Islet of Langerhans (tissue), 1 donor: ENCODE results near the gene MFAP2.

Experiments
- FAIRE-seq: peaks from one replicate; lab custom pipeline; 2011; peaks lifted over from hg19 to GRCh38; lab: Jason Lieb, UNC

Gene MFAP2

DNA sequence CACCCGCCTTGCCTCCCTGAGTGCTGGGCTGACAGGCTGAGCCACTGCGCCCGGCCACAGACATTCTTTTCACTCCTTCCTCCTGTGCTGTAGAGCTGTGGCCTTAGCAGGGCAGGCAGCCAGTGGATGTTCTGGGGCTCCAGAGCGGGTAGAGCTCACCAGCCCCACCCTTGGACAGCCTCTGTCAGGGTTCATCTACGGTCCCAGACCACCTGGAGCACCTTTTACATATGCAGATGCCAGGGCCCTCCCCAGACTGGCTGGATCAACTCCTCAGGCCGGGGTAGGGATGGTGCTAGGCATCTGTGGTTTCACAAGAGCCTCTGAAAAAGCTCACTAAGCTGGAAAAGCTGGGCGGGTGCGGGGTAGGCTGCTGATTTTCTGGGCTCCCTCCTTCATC lies 26.7 kb upstream of the MFAP2 start:
- no peak for FAIRE-seq

DNA sequence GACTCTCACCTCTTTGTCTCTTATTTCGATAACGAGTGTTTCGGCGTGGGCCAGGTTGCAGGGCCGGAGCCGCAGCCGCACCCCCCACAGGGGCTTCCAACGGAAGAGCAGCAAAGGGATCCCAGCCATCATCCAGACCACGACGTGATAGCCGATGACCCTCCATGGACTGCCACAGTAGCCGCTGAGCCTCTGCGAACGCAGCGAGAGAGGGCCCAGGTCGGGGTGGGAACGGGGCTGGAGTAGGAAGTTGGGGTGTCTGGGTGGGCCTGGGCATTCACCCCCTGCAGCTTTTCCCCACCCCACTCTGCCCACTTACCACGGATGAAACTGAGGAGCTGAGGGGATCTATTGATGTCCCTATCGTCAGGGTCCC lies 24.9 kb upstream of the MFAP2 start:
- FAIRE-seq = no peak

DNA sequence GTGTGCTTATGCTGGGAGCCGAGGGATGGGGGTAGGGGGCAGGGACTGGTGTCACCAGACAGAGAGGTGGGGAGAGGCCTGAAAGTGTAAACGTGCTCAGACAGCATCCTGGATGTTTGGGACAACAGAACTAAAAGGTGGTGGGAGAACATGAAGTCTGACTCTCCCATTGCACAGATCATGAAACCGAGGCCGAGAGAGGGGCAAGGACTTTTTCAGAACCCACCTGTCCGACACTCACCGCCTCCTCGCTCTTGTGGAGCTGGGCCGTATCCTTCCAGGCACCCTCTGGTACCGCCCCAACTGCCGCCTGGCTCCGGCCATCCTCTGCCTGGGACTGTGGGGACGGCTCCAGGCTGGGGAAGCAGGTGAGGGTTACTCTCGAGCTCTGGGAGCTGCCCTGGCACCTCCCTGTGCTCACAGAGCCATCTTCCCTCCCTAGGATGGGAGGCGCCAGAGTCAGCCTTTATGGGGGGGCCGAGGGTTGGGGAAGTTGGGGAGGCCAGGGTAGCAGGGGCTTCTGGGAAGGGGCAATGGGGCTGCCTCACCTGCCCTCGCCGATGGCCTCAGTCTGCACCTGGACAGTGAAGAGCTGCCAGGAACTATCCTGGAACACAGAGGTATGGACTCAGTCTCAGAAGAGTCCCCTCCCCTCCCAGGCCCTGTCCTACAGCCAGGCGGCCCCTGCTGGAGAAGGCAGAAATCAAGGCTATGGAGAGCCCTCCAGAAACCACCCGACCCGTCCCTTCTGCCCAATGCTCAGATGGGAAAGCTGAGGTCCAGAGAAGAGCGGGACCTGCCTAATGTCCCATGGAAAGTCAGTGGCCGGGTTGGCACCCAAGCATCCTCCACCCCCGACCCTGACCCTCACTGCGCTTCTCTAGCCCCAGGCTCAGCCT lies 24.3 kb upstream of the MFAP2 start:
- no peak for FAIRE-seq

DNA sequence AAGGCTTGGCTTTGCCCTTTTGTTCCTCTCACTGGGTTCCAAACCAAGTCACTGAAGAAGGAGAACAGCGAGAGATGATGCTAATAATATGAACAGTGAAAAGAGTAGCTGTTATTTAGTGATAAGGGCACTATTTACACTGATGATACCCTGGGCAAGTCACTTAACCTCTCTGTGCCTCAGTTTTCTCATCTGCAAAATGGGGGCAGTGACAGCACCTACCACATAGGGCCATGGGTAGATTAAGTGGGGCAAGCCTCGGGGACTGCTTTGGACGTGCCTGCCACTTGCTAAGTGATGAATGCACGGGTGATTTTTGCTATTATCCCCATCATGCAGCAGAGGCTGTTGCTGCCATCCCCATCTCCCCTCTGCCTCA lies 22.1 kb upstream of the MFAP2 start:
- no peak for FAIRE-seq

DNA sequence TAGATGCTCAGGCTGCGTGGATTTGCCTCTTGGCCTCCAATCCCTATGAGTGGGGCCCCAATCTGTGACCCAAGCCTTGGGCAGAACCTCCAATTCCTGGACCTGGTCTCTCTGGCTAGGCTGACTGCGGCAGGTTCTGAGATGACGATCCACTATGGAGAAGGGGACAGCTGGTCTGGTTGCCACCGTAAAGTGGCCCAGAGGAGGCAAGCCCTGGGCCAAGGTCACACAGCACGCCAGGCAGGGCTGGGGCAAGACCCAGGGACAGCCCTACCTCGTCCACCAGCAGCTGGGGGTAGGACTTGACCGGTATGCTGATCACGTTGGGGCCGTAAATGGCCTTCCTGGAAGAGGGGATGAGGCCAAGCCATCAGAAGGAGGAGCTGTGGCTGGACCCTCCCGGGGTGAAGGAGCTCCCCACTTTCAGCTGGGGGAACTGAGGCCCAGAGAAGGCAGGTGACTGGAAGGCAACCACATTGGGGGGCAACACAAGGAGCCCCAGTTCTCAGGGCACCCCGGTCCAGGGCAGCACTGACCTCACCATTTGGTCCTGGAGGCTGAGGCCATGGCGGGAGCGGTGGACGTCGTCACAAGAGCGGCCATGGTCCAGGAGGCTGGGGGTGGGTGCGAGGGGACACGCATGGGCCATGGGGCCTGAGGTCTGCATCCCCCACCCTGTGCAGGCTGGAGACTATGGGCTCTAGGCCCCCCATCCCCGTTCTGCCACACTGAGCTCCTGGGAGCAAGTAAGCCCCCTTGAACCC lies 21.5 kb upstream of the MFAP2 start:
- FAIRE-seq = no peak

DNA sequence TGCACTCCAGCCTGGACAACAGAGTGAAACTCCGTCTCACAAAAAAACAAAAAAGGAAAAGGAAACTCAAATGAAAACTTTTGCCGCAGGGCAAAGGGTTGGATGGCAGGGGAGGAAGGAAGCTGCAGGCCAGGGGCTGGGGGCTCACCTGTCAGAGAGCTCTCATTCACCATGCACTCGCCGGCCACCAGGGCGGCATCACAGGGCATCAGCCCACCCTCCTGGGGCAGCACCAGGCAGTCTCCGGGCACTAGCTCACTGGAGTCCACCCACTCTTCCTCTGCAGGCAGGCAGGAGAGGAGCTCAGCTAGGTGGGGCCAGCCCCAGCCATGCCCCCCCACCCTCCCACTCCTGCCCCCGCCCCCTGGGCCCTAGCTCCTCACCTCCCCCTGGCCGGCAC lies 19.4 kb upstream of the MFAP2 start:
- FAIRE-seq = no peak

DNA sequence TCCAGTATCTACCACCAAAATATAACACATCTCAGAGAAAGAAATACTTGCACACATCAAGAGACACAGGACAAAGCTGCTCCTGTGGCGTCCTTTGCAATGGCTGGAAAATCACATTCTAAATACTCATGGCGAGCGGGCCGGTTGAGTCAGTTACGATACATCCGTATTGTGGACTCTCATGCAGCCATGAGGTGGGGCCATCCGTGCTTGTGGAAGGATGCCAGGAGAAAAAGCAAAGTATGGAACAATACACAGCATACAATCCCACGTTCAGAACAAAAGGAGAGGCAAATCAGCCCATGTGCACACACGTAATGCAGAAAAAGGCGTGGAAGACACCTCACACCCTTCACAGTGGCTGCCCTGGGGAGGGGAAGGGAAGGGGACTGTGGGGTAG lies 18.2 kb upstream of the MFAP2 start:
- FAIRE-seq = no peak

DNA sequence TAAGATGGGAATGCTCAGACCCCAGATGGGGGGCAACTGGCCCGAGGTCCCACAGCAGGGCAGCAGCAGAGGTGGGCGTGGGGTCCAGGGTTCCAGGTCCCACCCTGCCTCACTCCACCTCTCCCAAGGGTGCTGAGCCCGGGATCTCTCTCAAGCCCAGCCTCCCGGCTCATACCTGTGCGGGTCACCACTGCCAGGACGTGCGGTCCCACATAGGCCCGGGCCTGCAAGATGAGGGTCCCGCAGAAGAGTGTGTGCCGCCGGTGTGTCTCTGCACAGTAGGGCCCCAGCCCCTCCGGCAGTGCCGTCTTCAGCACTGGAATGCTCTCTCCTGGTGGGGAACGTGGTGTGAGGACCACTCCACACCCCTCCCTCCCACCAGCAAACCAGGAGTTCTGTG lies 16.4 kb upstream of the MFAP2 start:
- FAIRE-seq = no peak

DNA sequence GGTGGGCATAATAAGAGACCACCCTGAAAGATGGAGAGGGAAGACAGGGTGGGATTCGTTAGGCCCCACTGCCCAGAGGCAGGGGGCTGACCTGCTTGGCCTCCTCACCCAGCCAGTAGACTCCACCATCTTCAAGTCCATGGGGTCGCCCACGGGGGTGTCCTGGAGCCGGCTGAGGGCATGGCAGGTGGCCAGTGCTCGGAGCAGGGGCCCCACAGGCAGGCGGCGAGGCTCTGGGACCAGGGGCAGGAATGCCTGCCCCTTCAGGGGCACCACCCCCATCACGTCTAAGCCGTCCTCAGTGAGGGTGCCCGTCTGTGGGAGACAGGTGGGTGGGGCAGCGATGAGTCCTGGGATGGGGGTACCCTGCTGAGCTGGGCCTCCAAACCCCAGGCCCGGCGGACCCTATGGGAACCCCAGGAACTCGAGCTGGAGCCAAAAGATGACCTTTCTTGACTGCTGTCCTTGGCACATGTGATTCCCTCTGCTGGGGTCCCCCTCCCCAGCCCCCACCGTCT lies 13.2 kb upstream of the MFAP2 start:
- FAIRE-seq = no peak

DNA sequence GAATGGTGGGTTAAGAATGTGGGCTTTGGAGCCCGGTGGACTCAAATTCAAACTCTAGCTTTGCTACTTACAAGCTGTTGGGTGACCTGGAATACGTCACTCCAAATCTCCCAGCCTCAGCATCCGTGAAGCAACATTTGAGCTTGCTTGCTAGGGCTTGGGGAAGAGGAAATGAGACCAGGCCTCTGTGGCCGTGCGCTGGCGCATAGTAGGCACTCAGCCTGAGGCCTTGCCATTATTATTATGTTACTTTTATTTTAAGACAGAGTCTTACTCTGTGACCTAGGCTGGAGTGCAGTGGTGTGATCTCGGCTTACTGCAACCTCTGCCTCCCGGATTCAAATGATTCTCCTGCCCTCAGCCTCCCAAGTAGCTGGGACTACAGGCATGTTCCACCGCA lies 12.3 kb upstream of the MFAP2 start:
- no peak for FAIRE-seq

DNA sequence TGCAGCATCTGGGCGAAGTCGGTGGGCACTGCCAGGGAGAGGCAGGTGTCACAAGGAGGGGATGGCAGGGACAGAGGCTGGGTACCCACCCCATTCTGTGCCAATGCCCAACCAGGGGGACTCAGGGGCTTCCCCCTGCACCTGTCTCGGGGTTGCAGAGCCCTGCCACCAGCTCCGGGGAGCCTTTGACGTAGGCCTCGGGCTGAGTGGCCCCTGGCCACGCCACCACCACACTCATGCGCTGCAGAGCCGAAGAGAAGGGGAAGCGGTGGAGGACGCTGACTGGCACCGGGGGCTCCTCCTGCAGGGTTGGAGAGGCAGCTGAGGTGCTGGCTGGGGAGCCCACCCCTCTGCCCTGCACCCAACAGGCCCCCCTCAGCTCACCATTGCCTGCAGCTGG lies 11.7 kb upstream of the MFAP2 start:
- no peak for FAIRE-seq

DNA sequence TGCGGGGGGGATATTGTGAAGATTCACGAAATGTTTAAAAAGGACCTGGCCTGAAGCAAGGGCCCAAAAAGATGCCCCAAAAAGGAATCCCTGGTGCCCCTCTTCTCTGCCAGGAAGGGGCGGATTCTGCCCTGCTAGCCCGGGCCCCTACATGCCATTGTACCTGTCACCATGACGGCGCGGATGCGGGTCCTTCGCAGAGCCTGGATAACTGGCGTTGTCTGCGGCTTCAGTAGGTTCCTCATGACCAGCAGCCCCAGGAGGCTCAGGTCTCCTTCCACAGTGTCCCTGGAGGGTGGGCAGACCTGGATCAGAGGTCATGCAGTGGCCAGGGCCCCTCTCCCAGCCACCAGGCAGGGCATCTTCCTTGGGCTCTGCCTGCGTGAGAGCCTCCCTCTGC lies 11.2 kb upstream of the MFAP2 start:
- no peak for FAIRE-seq

DNA sequence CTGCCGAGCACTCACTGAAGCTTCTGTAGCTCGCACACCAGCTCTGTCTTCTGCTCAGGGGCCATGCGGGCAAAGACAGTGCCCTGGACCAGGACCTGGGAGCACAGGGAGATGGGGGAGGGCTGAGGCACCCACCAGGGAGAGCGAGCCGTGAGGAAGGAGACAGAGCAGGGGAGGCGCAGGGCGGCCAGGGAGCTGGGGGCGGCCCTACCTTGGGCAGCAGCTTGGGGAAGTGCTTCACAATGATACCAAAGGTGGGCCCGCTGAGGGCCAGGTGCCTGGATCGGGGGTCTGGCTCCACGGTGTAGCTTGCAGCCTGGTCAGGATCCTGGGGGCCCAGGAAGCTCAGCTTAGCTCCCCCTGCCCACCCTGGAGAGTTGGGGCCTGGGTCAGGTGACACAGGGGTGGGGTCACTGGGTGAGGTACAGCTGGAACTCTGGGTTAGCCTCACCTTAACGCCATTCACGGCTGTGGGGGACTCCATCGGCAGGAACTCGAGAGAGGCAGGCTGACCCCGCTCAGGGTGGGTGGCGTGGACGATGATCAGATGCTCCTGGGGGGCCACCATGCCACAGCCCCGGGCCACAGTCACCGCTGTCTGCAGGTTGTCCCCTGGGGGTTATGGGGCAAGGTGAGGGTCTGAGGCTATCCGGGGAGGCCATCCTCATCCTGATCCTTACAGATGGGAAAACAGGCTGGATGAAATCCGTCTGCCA lies 9.4 kb upstream of the MFAP2 start:
- FAIRE-seq = no peak

DNA sequence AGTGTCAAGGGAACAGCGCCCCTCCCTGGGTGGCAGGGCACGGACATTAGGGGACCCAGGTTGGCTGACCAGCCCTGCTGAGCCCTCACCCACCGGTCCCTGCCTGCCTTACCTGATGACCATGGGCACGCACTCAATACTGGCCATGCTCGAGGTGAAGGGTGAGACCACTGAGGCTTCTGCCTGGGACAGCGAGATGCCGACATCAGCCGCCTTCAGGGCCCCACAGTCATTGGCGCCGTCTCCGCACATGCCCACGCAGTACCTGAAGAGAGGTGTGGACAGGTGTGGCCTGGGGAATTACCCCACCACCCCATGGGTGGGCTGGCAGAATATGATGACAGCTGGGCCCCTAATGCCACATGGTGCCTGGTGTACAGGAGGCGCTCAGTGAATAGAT lies 7.8 kb upstream of the MFAP2 start:
- no peak for FAIRE-seq

DNA sequence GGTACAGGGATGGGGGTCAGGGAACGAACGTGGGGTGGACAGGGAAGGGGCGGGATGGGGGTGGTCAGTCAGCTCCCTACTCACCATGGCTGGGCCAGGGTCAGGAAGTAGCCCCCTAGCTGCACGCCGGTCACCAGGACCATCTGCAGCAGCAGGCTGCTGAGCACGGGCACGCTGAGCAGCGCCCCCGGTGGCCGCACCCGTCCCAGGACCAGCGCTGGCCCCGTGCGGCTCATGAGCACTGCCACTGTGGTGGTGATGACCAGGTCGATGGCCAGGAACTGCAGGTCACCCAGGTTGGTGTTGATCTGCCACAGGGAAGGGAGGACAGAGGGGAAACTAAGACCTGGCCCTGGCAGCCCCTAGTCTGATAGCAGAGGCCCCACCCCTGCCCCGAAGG lies 6.5 kb upstream of the MFAP2 start:
- FAIRE-seq = no peak

DNA sequence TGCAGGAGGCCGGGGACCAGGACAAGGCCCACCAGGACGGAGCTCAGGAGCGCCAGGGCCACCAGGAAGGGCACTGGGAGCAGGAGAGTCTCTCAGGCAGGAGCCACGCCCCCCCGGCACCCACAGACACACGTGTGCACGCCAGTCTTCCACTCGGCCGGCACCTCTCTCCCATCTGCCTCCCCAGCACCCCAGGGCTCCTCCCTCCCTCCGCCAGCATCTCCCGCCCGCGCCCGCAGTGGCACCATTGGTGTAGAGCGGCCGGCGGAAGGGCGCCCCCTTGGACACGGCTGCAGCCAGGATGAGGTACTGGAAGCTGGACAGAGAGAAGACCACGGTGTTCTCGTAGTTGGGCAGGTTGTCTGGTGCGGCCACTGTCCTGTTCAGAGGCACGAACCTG lies 6.1 kb upstream of the MFAP2 start:
- no peak for FAIRE-seq

DNA sequence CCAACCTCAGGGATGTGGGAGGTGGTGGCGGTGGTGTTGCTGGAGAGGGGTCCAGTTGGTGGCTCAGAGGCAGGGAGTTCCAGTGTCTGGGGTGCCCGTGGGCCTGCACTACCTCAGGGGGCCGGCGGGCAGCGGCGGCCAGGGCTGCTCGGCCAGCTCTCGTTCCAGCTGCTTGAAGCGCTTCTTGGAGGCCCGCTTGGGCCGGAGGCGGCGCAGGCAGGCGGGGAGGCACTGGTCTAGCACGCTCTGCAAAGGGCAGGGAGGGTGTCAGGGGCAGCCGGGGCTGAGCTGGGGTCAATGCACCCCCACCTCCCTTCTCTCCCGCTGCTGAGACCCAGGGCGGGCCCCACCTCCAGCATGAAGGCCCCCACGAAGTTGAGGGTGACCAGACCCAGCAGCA lies 5.7 kb upstream of the MFAP2 start:
- FAIRE-seq = no peak

DNA sequence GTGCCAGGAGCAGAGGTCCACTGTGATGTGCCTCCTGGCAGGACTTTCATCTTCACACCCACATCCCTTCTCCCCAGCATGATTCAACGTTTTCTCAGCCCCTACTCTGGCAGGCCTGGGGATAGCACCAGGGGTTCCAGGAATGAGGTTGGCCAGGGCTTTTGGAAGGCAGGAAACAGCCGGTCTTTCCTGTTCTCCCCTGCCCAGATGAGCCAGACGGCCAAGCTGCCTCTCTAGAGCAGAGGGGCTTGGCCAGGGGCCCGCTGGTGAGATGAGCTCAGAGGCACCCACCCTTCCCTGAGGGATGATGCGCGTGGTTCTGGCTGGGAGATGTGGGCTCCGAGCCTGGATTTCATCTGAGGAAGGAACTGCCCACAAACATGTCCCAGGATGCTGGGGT lies 4.3 kb upstream of the MFAP2 start:
- FAIRE-seq = no peak

DNA sequence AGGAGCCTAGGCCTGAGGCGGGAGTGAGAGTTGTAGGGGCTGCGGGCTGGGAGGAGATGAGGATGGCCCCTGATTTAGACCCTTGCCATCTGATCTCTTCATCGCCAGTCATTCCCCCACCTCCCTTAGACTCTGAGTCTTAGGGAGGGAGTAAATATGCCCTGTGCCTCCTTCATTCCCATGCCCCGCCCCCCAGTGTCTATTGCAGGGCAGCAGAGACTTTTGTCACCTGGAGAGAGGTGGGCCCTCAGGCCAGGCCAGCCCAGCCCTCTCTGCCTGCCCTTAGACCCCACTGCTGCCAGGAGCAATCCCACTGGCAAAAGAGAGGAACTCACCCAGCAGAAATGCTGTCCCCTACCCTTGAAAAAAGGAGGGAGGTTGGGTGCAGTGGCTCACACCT lies 3.2 kb upstream of the MFAP2 start:
- no peak for FAIRE-seq

DNA sequence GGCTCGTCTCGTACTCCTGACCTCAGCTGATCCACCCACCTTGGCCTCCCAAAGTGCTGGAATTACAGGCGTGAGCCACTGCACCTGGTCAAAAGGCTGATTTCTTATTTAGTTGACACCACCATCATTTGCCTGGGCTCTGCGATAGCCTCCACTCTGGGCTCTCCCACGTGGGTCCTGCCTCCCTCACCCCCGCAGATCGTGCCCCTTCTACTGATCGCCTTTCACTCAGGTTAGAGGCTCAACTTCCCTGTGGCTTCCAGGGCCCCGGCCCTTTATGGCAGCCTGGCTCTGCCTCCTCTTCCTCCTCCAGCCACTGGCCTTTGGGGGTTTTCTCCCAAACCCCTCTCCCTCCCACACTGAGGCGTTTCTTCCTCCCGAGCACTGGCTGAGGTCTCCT lies 2.5 kb upstream of the MFAP2 start:
- FAIRE-seq = no peak

DNA sequence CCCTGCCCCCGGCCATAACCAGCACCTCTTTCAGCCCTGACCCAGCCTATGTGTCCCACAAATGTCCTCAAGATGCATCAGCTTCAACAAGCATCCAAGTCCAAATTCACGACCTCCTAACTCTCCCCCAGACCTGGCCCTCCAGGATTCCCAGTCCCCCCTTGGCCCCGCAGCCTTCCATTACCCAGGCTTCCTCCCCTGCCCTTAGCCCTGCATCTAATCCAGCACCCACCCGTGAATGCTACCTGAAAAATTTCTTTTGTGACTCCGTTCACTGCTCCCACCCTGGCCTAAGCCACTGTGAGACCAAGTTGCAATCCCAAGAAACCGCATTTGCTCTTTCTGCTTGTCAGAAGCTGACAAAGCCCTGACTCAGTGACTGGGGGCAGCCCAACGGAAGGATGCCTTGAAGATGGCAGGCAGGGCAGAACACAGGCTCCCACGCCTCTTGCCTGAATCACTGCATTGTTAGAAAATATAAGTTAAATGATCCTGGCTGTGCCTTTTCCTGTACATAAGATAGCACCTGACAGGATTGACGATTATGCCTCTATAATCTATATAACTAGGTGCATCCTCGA lies 939 bp upstream of the MFAP2 start:
- FAIRE-seq = no peak

DNA sequence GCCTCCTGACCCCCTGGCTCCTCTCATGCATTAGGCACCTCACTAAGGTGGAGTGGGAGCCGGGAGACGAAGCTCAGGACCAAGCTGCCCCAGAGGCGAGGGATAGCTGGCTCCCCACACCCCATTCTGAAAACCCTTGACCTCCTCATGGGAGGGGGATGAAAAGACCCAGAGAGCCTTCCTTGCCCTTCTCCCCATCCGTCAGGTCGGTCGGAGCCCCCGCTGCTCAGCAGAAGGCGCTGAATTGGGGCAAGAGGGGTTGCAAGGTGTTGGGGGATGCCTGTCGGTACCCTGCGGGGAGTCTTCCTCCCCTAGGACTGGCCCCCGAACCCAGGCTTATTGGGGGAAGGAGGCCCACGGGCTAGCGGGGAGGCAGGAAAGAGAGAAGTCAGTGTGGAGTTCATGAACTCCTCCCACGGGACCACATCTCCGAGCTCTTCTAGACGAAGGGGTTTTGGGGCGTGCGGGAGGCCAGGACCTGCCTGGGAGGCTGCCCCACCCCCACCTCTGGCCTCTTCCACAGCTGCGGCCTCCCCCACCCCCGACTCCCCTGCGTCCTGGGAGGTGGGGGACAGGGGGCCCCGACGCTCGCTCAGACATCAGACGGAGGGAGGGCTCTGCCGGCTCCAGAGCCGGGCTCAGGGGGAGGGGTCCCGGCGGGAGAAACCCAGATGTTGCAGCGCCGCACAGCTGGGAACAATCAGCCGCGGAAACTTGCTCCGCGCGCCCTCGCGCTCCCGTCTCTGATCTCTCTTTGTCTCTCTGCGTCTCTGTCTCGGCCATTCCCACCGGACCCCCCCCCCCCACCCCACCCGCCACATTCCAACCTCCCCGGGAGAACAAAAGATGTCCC lies 719 bp downstream of the MFAP2 start:
- no peak for FAIRE-seq
